Gastroesophageal sphincter (tissue), 4 donors: ENCODE measurements around the gene ZNF189. TPM values are rescaled to one million over a fixed set of nuclear protein-coding genes. Genes with fewer than 3 reads are reported as not detected.

Experiments
- ATAC-seq: fragments of 150-250 bp; one replicate; pipeline ENCODE4 v1.9.1; 2016; ENCODE audit warnings: mild to moderate bottlenecking, moderate library complexity
- H3K27ac ChIP-seq, 4 donors: fragments of 200-600 bp; sonication (generic) in 3 of 4; 1 replicate in 3 of 4; 2 replicates in 1 of 4; pipeline ENCODE4 v1.5.1; 2016 to 2019
- H3K27me3 ChIP-seq: fragments of 200-600 bp; sonication (generic); one replicate; pipeline ENCODE4 v1.5.1; 2019
- H3K36me3 ChIP-seq, 2 donors: fragments of 200-600 bp; sonication (generic); one replicate each; pipeline ENCODE4 v1.5.1; 2019; ENCODE audit warnings: control low read depth in 1 of 2
- H3K4me1 ChIP-seq, 3 donors: fragments of 200-600 bp; sonication (generic); 1 replicate in 2 of 3; 2 replicates in 1 of 3; pipeline ENCODE4 v1.5.1; 2016 to 2019; ENCODE audit warnings: control low read depth in 2 of 3
- H3K4me3 ChIP-seq, 2 donors: fragments of 200-600 bp; sonication (generic); one replicate each; pipeline ENCODE4 v1.5.1; 2019; ENCODE audit warnings: mild to moderate bottlenecking in 1 of 2, moderate library complexity in 1 of 2
- H3K9me3 ChIP-seq, 3 donors: fragments of 200-600 bp; sonication (generic); one replicate each; pipeline ENCODE4 v1.5.1; 2017 to 2019; ENCODE audit warnings: control low read depth in 2 of 3
- EP300 ChIP-seq: sonication (generic); formaldehyde crosslinking; IDR thresholded peaks from one replicate; pipeline ENCODE4 v1.6.1; 2017; ENCODE audit warnings: antibody characterized with exemption, mild to moderate bottlenecking
- POLR2A ChIP-seq, 2 donors: fragments of 450-650 bp; IDR thresholded peaks; one replicate each; pipeline ENCODE4 v1.6.1; 2017; ENCODE audit warnings: antibody characterized with exemption in 2 of 2, mild to moderate bottlenecking in 2 of 2, moderate library complexity in 1 of 2
- POLR2AphosphoS5 ChIP-seq: sonication (generic); formaldehyde crosslinking; IDR thresholded peaks from one replicate; pipeline ENCODE4 v1.6.1; 2017; ENCODE audit warnings: antibody characterized with exemption
- WGBS, 2 donors: methylation state at CpG; one replicate each; pipeline ENCODE4 v1.1.5; 2018; ENCODE audit warnings: low coverage in 1 of 2; 5-methylcytosine and 5-hydroxymethylcytosine counted together
- total RNA-seq, 4 donors: library from RNA; depleted of rRNA; stranded (reverse); fragments of >200 nt; gene quantifications; one replicate each; pipeline ENCODE4 v1.1.0, GENCODE V29; 2016
- TF ChIP-seq, protein P1 (sequence below), 4 experiments: fragments of 200-600 bp in 2 of 4; fragments of 450-650 bp in 2 of 4; sonication (generic) in 1 of 4; IDR thresholded peaks; one replicate each; pipeline ENCODE4 v1.5.1; 2017 to 2019; ENCODE audit warnings: antibody characterized with exemption in 4 of 4, mild to moderate bottlenecking in 2 of 4, moderate library complexity in 2 of 4

Gene ZNF189
- total RNA-seq, 4 donors from 2014 or later, result 19.0 to 21.9 (median 20.5) TPM

DNA sequence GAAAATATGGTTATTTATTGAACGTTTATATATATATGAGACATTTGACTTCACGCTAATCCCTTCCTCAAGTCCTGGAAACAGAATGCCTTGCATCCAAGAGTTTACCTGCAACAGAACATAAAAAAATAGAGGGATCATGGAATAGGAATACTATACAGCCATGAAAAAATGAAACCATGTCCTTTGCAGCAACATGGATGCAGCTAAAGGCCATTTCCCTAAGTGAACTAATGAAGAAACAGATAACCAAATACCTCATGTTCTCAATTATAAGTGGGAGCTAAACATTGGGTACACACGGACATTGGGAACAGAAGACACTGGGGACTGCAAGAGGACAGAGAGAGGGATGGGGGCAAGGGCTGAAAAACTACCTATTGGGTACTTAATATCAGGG lies 26.8 kb upstream of the ZNF189 start:
- TF ChIP-seq POLR2AphosphoS5 (no peak), EP300 (no peak), POLR2A (IDR thresholded peaks at IDR 0.05) (no peak)
- TF ChIP-seq, protein P1, sequence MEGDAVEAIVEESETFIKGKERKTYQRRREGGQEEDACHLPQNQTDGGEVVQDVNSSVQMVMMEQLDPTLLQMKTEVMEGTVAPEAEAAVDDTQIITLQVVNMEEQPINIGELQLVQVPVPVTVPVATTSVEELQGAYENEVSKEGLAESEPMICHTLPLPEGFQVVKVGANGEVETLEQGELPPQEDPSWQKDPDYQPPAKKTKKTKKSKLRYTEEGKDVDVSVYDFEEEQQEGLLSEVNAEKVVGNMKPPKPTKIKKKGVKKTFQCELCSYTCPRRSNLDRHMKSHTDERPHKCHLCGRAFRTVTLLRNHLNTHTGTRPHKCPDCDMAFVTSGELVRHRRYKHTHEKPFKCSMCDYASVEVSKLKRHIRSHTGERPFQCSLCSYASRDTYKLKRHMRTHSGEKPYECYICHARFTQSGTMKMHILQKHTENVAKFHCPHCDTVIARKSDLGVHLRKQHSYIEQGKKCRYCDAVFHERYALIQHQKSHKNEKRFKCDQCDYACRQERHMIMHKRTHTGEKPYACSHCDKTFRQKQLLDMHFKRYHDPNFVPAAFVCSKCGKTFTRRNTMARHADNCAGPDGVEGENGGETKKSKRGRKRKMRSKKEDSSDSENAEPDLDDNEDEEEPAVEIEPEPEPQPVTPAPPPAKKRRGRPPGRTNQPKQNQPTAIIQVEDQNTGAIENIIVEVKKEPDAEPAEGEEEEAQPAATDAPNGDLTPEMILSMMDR (IDR thresholded peaks at IDR 0.05), result no peak
- 81 to 86% methylated on average over 2 to 3 of the region's 3 CpGs for WGBS, 2 donors
- no peaks in the 10 kb centered on the region for H3K36me3 ChIP-seq
- no peaks in the 10 kb centered on the region for H3K9me3 ChIP-seq
- no peak for ATAC-seq
- H3K27me3 ChIP-seq, result no peaks in the 10 kb centered on the region
- H3K27ac ChIP-seq, result no peak overlapping the region
- H3K4me3 ChIP-seq, result no peak overlapping the region
- H3K4me1 ChIP-seq, result no peaks in the 10 kb centered on the region

DNA sequence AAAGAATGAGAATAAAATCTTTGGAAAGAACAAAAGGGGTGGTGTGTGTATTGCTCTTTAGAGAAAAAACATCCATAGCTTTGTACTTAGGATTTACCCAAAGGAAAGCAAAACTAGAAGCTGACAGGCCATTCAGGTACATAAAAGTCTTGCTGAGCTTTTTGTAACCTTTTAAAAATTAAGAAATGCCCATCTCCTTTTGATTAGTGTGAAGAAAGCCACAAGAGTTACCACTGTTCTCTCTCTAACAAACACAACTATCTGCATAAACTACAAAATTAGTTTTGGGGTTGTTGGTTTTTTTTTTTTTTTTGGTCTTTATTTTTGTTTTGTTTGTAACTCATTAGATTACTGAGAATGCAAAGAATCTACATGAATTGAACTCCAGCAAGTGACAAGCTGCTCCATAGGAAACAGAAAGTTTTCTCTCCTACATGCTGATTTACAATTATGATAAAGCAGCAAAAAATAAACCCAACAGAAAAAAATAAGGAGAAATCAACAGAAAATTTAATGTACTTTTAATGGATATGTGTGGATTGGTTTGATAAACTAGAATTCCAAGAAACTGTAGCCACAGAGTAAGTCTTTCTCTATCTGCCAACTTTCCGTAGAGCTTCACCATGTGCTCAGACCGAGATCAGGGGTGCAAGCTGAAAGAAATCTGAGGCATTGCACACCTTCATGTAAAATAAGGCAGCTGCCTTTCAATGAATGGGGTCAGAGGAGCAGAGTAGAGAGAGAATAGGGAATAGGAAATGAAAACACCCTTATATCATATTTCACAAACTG lies 26.1 kb upstream of the ZNF189 start:
- Histone ChIP-seq H3K36me3 (no peaks in the 10 kb centered on the region), H3K4me3 (no peak overlapping the region), H3K9me3 (no peaks in the 10 kb centered on the region), H3K27me3 (no peaks in the 10 kb centered on the region), H3K4me1 (no peaks in the 10 kb centered on the region), H3K27ac (no peak overlapping the region)
- 23 to 53% methylated on average over 2 of the region's 2 CpGs for WGBS, 2 donors
- no peak for ATAC-seq
- no peak for TF ChIP-seq POLR2AphosphoS5
- no peak for TF ChIP-seq POLR2A (IDR thresholded peaks at IDR 0.05)
- no peak for TF ChIP-seq EP300
- TF ChIP-seq, protein P1 (IDR thresholded peaks at IDR 0.05), result no peak

DNA sequence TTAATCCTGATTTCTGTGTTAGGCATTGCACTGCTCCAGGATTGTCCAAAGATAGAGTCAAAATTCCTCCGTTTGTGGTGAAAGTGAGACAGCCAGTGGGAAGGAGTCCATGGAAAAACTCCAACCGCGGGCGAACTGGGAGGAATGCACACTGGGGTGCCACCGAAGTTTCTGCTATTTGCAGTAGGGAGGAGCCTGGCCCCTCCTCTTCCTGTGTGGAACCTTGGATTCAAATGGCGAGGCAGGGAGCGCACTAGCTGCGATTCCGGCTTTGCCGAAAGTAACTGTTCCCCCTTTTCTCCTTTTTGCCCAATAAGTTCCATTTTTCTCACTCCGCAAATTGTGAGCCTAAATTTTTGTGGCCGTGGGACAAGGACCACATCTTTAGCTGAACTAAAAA lies 23.1 kb upstream of the ZNF189 start:
- 90 to 95% methylated on average over 10 to 11 of the region's 12 CpGs for whole genome bisulfite sequencing, 2 donors
- Histone ChIP-seq H3K9me3 (no peaks in the 10 kb centered on the region), H3K27me3 (no peaks in the 10 kb centered on the region), H3K4me3 (no peak overlapping the region), H3K4me1 (no peaks in the 10 kb centered on the region), H3K36me3 (no peaks in the 10 kb centered on the region), H3K27ac (no peak overlapping the region)
- TF ChIP-seq, protein P1 (IDR thresholded peaks at IDR 0.05), result no peak
- TF ChIP-seq POLR2AphosphoS5, result no peak
- no peak for TF ChIP-seq EP300
- no peak for ATAC-seq

DNA sequence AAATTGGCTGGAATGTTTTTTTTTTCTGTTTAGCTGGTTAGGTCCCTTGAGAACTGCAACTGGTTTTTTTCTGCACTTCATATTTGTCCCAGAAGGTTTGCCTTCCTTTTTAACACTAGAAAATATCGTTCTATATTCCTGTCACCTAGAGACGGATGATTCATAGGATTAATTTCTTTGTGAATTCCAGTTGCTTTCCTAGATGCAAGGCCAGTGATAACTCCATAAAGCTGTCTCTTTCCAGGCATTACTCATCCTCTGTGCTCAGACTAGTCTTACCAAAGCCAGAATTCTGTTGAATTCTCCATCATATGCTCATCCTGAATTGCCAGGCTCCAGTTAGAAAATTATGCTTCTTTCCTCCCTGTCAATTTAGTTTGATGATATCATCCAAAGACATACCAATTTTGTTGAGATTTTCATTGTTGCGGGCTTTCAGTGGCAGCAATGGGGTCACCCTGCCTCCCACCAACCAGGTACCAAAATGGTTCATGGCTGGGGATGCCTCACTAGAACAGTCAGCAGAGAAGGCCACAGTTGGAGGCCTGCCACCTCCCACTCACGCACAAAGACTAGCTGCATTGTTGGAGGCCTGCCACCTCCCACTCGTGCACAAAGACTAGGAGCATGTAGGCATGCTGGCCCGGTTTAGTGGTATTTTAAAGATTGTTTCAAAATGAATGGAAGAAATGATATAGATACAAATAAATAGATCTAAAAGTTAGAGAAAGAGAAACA lies 22.4 kb upstream of the ZNF189 start:
- H3K4me3 ChIP-seq, result no peak overlapping the region
- H3K9me3 ChIP-seq, result no peaks in the 10 kb centered on the region
- H3K36me3 ChIP-seq, result no peaks in the 10 kb centered on the region
- H3K4me1 ChIP-seq, result no peaks in the 10 kb centered on the region
- ATAC-seq, result no peak
- no peak overlapping the region for H3K27ac ChIP-seq
- WGBS, 2 donors, result 44 to 56% methylated on average over 3 to 4 of the region's 6 CpGs
- no peak for TF ChIP-seq POLR2A (IDR thresholded peaks at IDR 0.05)
- TF ChIP-seq POLR2AphosphoS5, result no peak
- TF ChIP-seq EP300, result no peak
- TF ChIP-seq, protein P1 (IDR thresholded peaks at IDR 0.05), result no peak
- no peaks in the 10 kb centered on the region for H3K27me3 ChIP-seq

DNA sequence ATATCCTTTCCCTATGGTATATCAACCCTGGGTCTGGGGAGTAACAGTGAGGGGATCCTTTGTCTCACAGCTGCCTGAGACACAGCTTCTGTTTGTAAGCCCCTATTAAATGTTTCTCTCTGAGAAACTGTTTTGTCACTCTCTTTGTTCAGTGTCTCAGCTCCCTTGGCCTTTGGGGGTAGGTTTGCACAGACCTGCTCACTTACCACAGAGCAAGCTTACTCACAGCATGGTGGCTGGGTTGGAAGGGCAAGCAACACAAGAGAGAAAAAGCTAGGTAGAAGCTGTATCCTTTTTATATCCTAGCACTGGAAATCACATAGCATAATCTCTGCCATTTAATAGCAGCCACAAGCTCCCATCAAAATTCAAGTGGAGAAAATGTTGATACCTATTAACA lies 18.4 kb upstream of the ZNF189 start:
- Histone ChIP-seq H3K27ac (no peak overlapping the region), H3K4me3 (no peak overlapping the region), H3K4me1 (no peaks in the 10 kb centered on the region), H3K36me3 (no peaks in the 10 kb centered on the region), H3K27me3 (no peaks in the 10 kb centered on the region), H3K9me3 (peaks cover 0 to 6% (median 0%) of the 10 kb centered on the region in 3 donors)
- TF ChIP-seq POLR2AphosphoS5, result no peak
- TF ChIP-seq EP300, result no peak
- TF ChIP-seq POLR2A (IDR thresholded peaks at IDR 0.05), result no peak
- TF ChIP-seq, protein P1 (IDR thresholded peaks at IDR 0.05), result no peak
- ATAC-seq, result no peak
